Spleen (tissue), 11 donors: Measurements from ENCODE around the gene APBB1IP. TPM values are rescaled to one million over a fixed set of nuclear protein-coding genes. Genes with fewer than 3 reads are reported as not detected.
"Not testable (repeated sequence)": the region's sequence is repeated elsewhere in the genome, so short reads cannot be mapped to it uniquely, and the experiment has no call there.

Source experiments
- DNase-seq: peaks from one replicate; pipeline ENCODE4 v3.0.0-alpha.2; 2020
- H3K27ac ChIP-seq, 8 donors: fragments of 200-600 bp; sonication (generic) in 7 of 8; 1 replicate in 4 of 8; 2 replicates in 4 of 8; pipeline versions ENCODE4 v1.5.0 to v1.8.0; 2016 to 2021; ENCODE audit warnings: inconsistent platforms in 4 of 8, mild to moderate bottlenecking in 4 of 8, moderate library complexity in 1 of 8
- H3K27me3 ChIP-seq, 7 donors: fragments of 200-600 bp; sonication (generic) in 6 of 7; replicated peaks in 1 of 7; 1 replicate in 4 of 7; 2 replicates in 3 of 7; pipeline versions ENCODE4 v1.5.0 to v1.8.0; 2016 to 2021; ENCODE audit warnings: inconsistent platforms in 3 of 7, mild to moderate bottlenecking in 1 of 7
- H3K36me3 ChIP-seq, 6 donors: fragments of 200-600 bp; sonication (generic) in 5 of 6; 1 replicate in 4 of 6; 2 replicates in 2 of 6; pipeline versions ENCODE4 v1.5.0 to v1.8.0; 2016 to 2021; ENCODE audit warnings: inconsistent platforms in 2 of 6
- H3K4me1 ChIP-seq, 6 donors: fragments of 200-600 bp; sonication (generic) in 5 of 6; 1 replicate in 3 of 6; 2 replicates in 3 of 6; pipeline versions ENCODE4 v1.5.0 to v1.8.0; 2016 to 2021; ENCODE audit warnings: inconsistent platforms in 3 of 6
- H3K4me3 ChIP-seq, 8 donors: fragments of 200-600 bp; sonication (generic) in 7 of 8; 1 replicate in 4 of 8; 2 replicates in 4 of 8; pipeline versions ENCODE4 v1.5.0 to v1.8.0; 2016 to 2021; ENCODE audit warnings: inconsistent platforms in 4 of 8, mild to moderate bottlenecking in 4 of 8, moderate library complexity in 2 of 8
- H3K9me3 ChIP-seq, 8 donors: fragments of 200-600 bp; sonication (generic) in 7 of 8; 1 replicate in 4 of 8; 2 replicates in 4 of 8; pipeline versions ENCODE4 v1.5.0 to v1.8.0; 2016 to 2021; ENCODE audit warnings: inconsistent platforms in 4 of 8
- POLR2A ChIP-seq, 3 donors: fragments of 450-650 bp; IDR thresholded peaks; one replicate each; pipeline ENCODE4 v1.5.1; 2017; ENCODE audit warnings: antibody characterized with exemption in 3 of 3, mild to moderate bottlenecking in 1 of 3
- POLR2AphosphoS5 ChIP-seq, 3 donors: sonication (generic); formaldehyde crosslinking; IDR thresholded peaks; one replicate each; pipeline ENCODE4 v1.5.1; 2017; ENCODE audit warnings: antibody characterized with exemption in 3 of 3
- WGBS, 5 donors: extraction: QIAGEN DNeasy Blood & Tissue Kit in 3 of 5; methylation state at CpG; one replicate each; pipeline versions ENCODE4 v1.1.5 to v1.1.7; 2013 to 2018; 5-methylcytosine and 5-hydroxymethylcytosine counted together
- intact Hi-C: fragments of 100-400 bp; cut with DNase I; formaldehyde crosslinking; loops from one replicate; pipeline ENCODE4 v1.15.0; 2023; ENCODE audit warnings: low total_unique reads
- polyA plus RNA-seq, 3 donors: library from polyadenylated mRNA; stranded (reverse); fragments of 200-250 nt; gene quantifications; one replicate each; pipeline ENCODE4 v1.2.1, GENCODE V29; 2013
- small RNA-seq, 4 donors: library from RNA; depleted of rRNA; stranded (forward); fragments of <200 nt; gene quantifications; one replicate each; pipeline ENCODE3, GENCODE V24; 2016
- total RNA-seq, 7 donors: library from RNA; depleted of rRNA in 3 of 7; stranded (reverse); fragments of >200 nt in 3 of 7; fragmentation: NEBNext Ultra II Directional in 4 of 7; extraction: Animal tissue kit (Norgen Biotek cat#: 25700) in 4 of 7; gene quantifications; one replicate each; pipeline versions ENCODE4 v1.1.0 to v1.2.1, GENCODE V29; 2016 to 2021
- TF ChIP-seq, protein P1 (sequence below), 11 experiments: fragments of 200-600 bp in 7 of 11; fragments of 450-650 bp in 4 of 11; sonication (generic) in 4 of 11; IDR thresholded peaks in 8 of 11; conservative IDR thresholded peaks in 3 of 11; 1 replicate in 7 of 11; 2 replicates in 4 of 11; pipeline versions ENCODE4 v1.4.0 to v1.8.0; 2016 to 2021; ENCODE audit warnings: antibody characterized with exemption in 11 of 11, inconsistent platforms in 4 of 11, mild to moderate bottlenecking in 1 of 11
- donor health status: healthy with polysubstance abuse.
- donor health status: DM: no; HTN: no; CAD: no; lungs with moderate emphysema.
- donor health status: DM: no; HTN: no; CAD: no.
- donor health status: Bipolar disorder and iron deficiency.
- donor health status: healthy.
- donor health status: DM: no; HTN: no; CAD: no.
- donor health status: DM: yes; HTN: yes; CAD: no.

Gene APBB1IP
- total and polyA plus RNA-seq, 10 donors, result 19.7 to 136 (median 79.2) TPM

GRCh38 chr10:26606389-26606877 is 168.3 kb downstream of the APBB1IP start:
- H3K36me3 ChIP-seq, H3K27me3 ChIP-seq, H3K27ac ChIP-seq, intact Hi-C loops, H3K4me3 ChIP-seq, H3K9me3 ChIP-seq, DNase-seq, H3K4me1 ChIP-seq: not testable (repeated sequence)
- TF ChIP-seq, protein P1, sequence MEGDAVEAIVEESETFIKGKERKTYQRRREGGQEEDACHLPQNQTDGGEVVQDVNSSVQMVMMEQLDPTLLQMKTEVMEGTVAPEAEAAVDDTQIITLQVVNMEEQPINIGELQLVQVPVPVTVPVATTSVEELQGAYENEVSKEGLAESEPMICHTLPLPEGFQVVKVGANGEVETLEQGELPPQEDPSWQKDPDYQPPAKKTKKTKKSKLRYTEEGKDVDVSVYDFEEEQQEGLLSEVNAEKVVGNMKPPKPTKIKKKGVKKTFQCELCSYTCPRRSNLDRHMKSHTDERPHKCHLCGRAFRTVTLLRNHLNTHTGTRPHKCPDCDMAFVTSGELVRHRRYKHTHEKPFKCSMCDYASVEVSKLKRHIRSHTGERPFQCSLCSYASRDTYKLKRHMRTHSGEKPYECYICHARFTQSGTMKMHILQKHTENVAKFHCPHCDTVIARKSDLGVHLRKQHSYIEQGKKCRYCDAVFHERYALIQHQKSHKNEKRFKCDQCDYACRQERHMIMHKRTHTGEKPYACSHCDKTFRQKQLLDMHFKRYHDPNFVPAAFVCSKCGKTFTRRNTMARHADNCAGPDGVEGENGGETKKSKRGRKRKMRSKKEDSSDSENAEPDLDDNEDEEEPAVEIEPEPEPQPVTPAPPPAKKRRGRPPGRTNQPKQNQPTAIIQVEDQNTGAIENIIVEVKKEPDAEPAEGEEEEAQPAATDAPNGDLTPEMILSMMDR (IDR thresholded peaks at IDR 0.05 in 8 of 11, conservative IDR thresholded peaks at IDR 0.05 in 3 of 11), result peak in 9 of 11 experiments; percentile 11 to 68 (median 48)
- 60 to 69% (median 64%) methylated on average over 4 of the region's 4 CpGs for WGBS, 5 donors

GRCh38 chr10:26612151-26612915 is 174.2 kb downstream of the APBB1IP start:
- Histone ChIP-seq H3K9me3 (no peaks in the 10 kb centered on the region), H3K27me3 (no peaks in the 10 kb centered on the region), H3K4me1 (no peaks in the 10 kb centered on the region), H3K27ac (no peak overlapping the region), H3K4me3 (no peak overlapping the region), H3K36me3 (no peaks in the 10 kb centered on the region)
- intact Hi-C loops, result no loop called here
- TF ChIP-seq, protein P1 (IDR thresholded peaks at IDR 0.05 in 8 of 11, conservative IDR thresholded peaks at IDR 0.05 in 3 of 11), result no peak
- TF ChIP-seq POLR2AphosphoS5 (IDR thresholded peaks at IDR 0.05), result no peak
- no peak for TF ChIP-seq POLR2A (IDR thresholded peaks at IDR 0.05)
- DNase-seq, result no peak
- WGBS, 5 donors, result 78 to 88% (median 81%) methylated on average over 5 of the region's 5 CpGs

Small RNA genes lying within 50 kb of the gene (small RNA-seq; reads per million reads assigned to genes)
- 0 reads per million in 4 donors for gene RNA5SP307

Other genes with a start within 250 kb of the APBB1IP start
- not detected for gene GAD2, start 221.6 kb upstream of the APBB1IP start, total RNA-seq
- not detected for gene GAD2, start 221.6 kb upstream of the APBB1IP start, polyA plus RNA-seq